ENCODE measurements around the gene HOTAIR. TPM values are rescaled to one million over a fixed set of nuclear protein-coding genes. Genes with fewer than 3 reads are reported as not detected.
A peak's percentile ranks its signal among the peaks of the same experiment; 100 is the strongest.

Gene HOTAIR
- total and polyA plus RNA-seq, 2 donors (not counting 1 experiment from before 2014, with no cell fraction given) = not detected

- H3K27me3 ChIP-seq (ENCODE audit: control insufficient read depth, insufficient read depth, low read length) = peaks cover 88% of the 10 kb centered on the region
- H3K36me3 ChIP-seq (ENCODE audit: control insufficient read depth, insufficient read depth, low read length) = no peaks in the 10 kb centered on the region
- no peaks in the 10 kb centered on the region for H3K9me3 ChIP-seq (ENCODE audit: control insufficient read depth, insufficient read depth, low read depth, low read length)
- no peak overlapping the region for H2AFZ ChIP-seq (ENCODE audit: low read length)
- H3K4me3 ChIP-seq (replicated peaks in 1 of 4; ENCODE audit: control extremely low read depth in 1 of 4, insufficient read depth in 1 of 4, low read depth in 3 of 4, low read length in 4 of 4) = peak overlapping the region in 1 of 4 experiments; percentile 45
- no peaks in the 10 kb centered on the region for H3K79me2 ChIP-seq (ENCODE audit: control insufficient read depth, insufficient read depth, low read length)
- H3K27ac ChIP-seq (ENCODE audit: insufficient read depth, low read length) = no peak overlapping the region
- TF ChIP-seq EZH2 (IDR thresholded peaks at IDR 0.05; ENCODE audit: low read length, missing control alignments) (no peak), CTCF (conservative IDR thresholded peaks at IDR 0.05 in 1 of 2, IDR thresholded peaks at IDR 0.05 in 1 of 2; ENCODE audit: low read depth in 1 of 2, low read length in 2 of 2) (no peak)
- no peaks in the 10 kb centered on the region for H3K4me1 ChIP-seq (ENCODE audit: control insufficient read depth, extremely low read depth, insufficient read depth, low read length)
- H4K20me1 ChIP-seq (ENCODE audit: control insufficient read depth, extremely low read depth, insufficient read depth, low read length) = no peaks in the 10 kb centered on the region
- no peak overlapping the region for H3K4me2 ChIP-seq (ENCODE audit: extremely low read depth, insufficient read depth, low read length)
- DNase-seq (ENCODE audit: low read depth in 2 of 2) = no peak
- no peak overlapping the region for H3K9ac ChIP-seq (ENCODE audit: insufficient read depth, low read length)
These were observed 21.8 kb upstream of the HOTAIR start for GRCh38 chr12:53996240-53997203.

- DNase-seq (ENCODE audit: low read depth in 2 of 2) = no peak
- peak overlapping the region; percentile 13 to 45 (median 38) for H3K4me3 ChIP-seq (replicated peaks in 1 of 4; ENCODE audit: control extremely low read depth in 1 of 4, insufficient read depth in 1 of 4, low read depth in 3 of 4, low read length in 4 of 4)
These were observed 20.9 kb upstream of the HOTAIR start for GRCh38 chr12:53995378-53996239.

More at GRCh38 chr12:53995378-53996239, 20.9 kb upstream of the HOTAIR start:
- TF ChIP-seq EZH2 (IDR thresholded peaks at IDR 0.05; ENCODE audit: low read length, missing control alignments) (peak; percentile 8), CTCF (conservative IDR thresholded peaks at IDR 0.05 in 1 of 2, IDR thresholded peaks at IDR 0.05 in 1 of 2; ENCODE audit: low read depth in 1 of 2, low read length in 2 of 2) (no peak)
- Histone ChIP-seq H3K27me3 (ENCODE audit: control insufficient read depth, insufficient read depth, low read length) (peaks cover 88% of the 10 kb centered on the region), H2AFZ (ENCODE audit: low read length) (peak overlapping the region; percentile 69), H3K79me2 (ENCODE audit: control insufficient read depth, insufficient read depth, low read length) (no peaks in the 10 kb centered on the region), H3K27ac (ENCODE audit: insufficient read depth, low read length) (no peak overlapping the region), H3K4me1 (ENCODE audit: control insufficient read depth, extremely low read depth, insufficient read depth, low read length) (no peaks in the 10 kb centered on the region), H3K9me3 (ENCODE audit: control insufficient read depth, insufficient read depth, low read depth, low read length) (no peaks in the 10 kb centered on the region), H3K4me2 (ENCODE audit: extremely low read depth, insufficient read depth, low read length) (peak overlapping the region; percentile 71), H3K9ac (ENCODE audit: insufficient read depth, low read length) (peak overlapping the region; percentile 58), H4K20me1 (ENCODE audit: control insufficient read depth, extremely low read depth, insufficient read depth, low read length) (no peaks in the 10 kb centered on the region), H3K36me3 (ENCODE audit: control insufficient read depth, insufficient read depth, low read length) (no peaks in the 10 kb centered on the region)
